ENCODE results near the gene TMEM120A.
"Not testable (repeated sequence)": the region's sequence is repeated elsewhere in the genome, so short reads cannot be mapped to it uniquely, and the experiment has no call there.

TMEM120A gene

DNA sequence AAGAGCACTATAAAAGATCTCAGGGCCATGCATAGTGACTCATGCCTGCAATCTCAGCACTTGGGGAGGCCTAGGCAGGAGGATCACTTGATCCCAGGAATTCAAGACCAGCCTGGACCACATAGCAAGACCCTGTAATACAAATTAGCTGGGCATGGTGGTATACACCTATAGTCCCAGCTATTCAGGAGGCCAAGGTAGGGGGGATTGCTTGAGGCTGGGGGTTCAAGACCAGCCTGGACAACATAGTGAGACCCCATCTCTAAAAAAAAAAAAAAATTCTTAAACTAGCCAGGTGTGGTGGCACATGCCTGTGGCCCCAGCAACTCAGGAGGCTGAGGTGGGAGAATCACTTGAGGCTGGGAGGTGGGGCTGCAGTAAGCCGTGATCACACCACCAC is 37.6 kb upstream of the TMEM120A start:
- no peaks in the 10 kb centered on the region for H3K9me3 ChIP-seq (ENCODE audit: insufficient read depth, low read length, severe bottlenecking)
- no peak overlapping the region for H3K4me3 ChIP-seq (ENCODE audit: low read depth in 1 of 2, low read length in 2 of 2)
- no peaks in the 10 kb centered on the region; the same call in none of the 2 replicates for H4K20me1 ChIP-seq (ENCODE audit: insufficient read depth, low read length)
- no peaks in the 10 kb centered on the region for H3K27me3 ChIP-seq (ENCODE audit: insufficient read depth, low read length, poor library complexity)
- H3K4me2 ChIP-seq (ENCODE audit: insufficient read depth, low read length), result no peak overlapping the region
- DNase-seq (no peak), ATAC-seq (ENCODE audit: insufficient read depth, low read depth) (no peak)
- H3K9ac ChIP-seq (ENCODE audit: low read depth, low read length), result no peak overlapping the region
- H2AFZ ChIP-seq (ENCODE audit: low read depth, low read length), result no peak overlapping the region
- no peaks in the 10 kb centered on the region for H3K79me2 ChIP-seq (ENCODE audit: insufficient read depth, low read length)
- no peaks in the 10 kb centered on the region for H3K4me1 ChIP-seq (ENCODE audit: insufficient read depth, low read length)
- TF ChIP-seq CTCF (IDR thresholded peaks at IDR 0.05; ENCODE audit: borderline replicate concordance, extremely low read depth, low read length, poor library complexity, severe bottlenecking), result no peak
- TF ChIP-seq EZH2 (IDR thresholded peaks at IDR 0.05; ENCODE audit: borderline replicate concordance, low read depth, low read length, severe bottlenecking), result no peak
- H3K27ac ChIP-seq (ENCODE audit: low read length), result no peak overlapping the region
- H3K36me3 ChIP-seq (ENCODE audit: insufficient read depth, low read length), result no peaks in the 10 kb centered on the region

- H4K20me1 ChIP-seq (ENCODE audit: insufficient read depth, low read length); H3K4me2 ChIP-seq (ENCODE audit: insufficient read depth, low read length); ATAC-seq (ENCODE audit: insufficient read depth, low read depth); H3K27ac ChIP-seq (ENCODE audit: low read length); H3K4me1 ChIP-seq (ENCODE audit: insufficient read depth, low read length); H2AFZ ChIP-seq (ENCODE audit: low read depth, low read length); H3K79me2 ChIP-seq (ENCODE audit: insufficient read depth, low read length); H3K4me3 ChIP-seq (ENCODE audit: low read depth in 1 of 2, low read length in 2 of 2); DNase-seq; H3K9ac ChIP-seq (ENCODE audit: low read depth, low read length); H3K27me3 ChIP-seq (ENCODE audit: insufficient read depth, low read length, poor library complexity); H3K36me3 ChIP-seq (ENCODE audit: insufficient read depth, low read length); H3K9me3 ChIP-seq (ENCODE audit: insufficient read depth, low read length, severe bottlenecking): not testable (repeated sequence)
Measured at GRCh38 chr7:76029682-76030081, 35.3 kb upstream of the TMEM120A start.

DNA sequence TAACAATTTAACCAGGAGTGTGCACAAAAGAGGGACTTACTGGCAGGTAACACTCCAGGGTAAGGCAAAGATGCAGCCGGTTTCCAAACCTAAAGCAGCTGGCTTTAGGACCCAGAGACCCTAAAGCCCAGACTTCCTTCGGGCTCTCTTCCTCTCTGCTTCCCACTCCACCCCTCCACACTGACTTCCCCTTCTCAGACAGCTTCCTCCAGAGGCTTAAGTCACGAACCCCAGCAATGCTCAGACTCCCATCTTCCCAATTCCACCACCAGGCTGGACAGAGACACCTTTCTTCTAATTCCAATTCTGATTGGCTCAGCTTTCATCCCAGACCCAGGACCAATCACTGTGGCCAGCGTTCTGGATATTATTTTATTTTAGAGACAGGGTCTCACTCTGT is 28.6 kb upstream of the TMEM120A start:
- H3K27ac ChIP-seq (ENCODE audit: low read length), result no peak overlapping the region
- no peak for TF ChIP-seq CTCF (IDR thresholded peaks at IDR 0.05; ENCODE audit: borderline replicate concordance, extremely low read depth, low read length, poor library complexity, severe bottlenecking)
- TF ChIP-seq EZH2 (IDR thresholded peaks at IDR 0.05; ENCODE audit: borderline replicate concordance, low read depth, low read length, severe bottlenecking), result no peak
- H3K4me2 ChIP-seq (ENCODE audit: insufficient read depth, low read length), result no peak overlapping the region

GRCh38 chr7:76022026-76022780 is 27.8 kb upstream of the TMEM120A start:
- Histone ChIP-seq H3K27me3 (ENCODE audit: insufficient read depth, low read length, poor library complexity) (no peaks in the 10 kb centered on the region), H2AFZ (ENCODE audit: low read depth, low read length) (no peak overlapping the region), H3K79me2 (ENCODE audit: insufficient read depth, low read length) (no peaks in the 10 kb centered on the region), H3K4me3 (ENCODE audit: low read depth in 1 of 2, low read length in 2 of 2) (no peak overlapping the region), H3K4me1 (ENCODE audit: insufficient read depth, low read length) (0 out of 2 replicates have a peak, but pooled peaks cover 3% of the 10 kb centered on the region), H3K9ac (ENCODE audit: low read depth, low read length) (no peak overlapping the region), H4K20me1 (ENCODE audit: insufficient read depth, low read length) (no peaks in the 10 kb centered on the region), H3K9me3 (ENCODE audit: insufficient read depth, low read length, severe bottlenecking) (no peaks in the 10 kb centered on the region), H3K36me3 (ENCODE audit: insufficient read depth, low read length) (peaks cover 37% of the 10 kb centered on the region), H3K27ac (ENCODE audit: low read length) (no peak overlapping the region), H3K4me2 (ENCODE audit: insufficient read depth, low read length) (no peak overlapping the region)
- no peak for TF ChIP-seq CTCF (IDR thresholded peaks at IDR 0.05; ENCODE audit: borderline replicate concordance, extremely low read depth, low read length, poor library complexity, severe bottlenecking)
- TF ChIP-seq EZH2 (IDR thresholded peaks at IDR 0.05; ENCODE audit: borderline replicate concordance, low read depth, low read length, severe bottlenecking), result no peak
- no peak for ATAC-seq (ENCODE audit: insufficient read depth, low read depth)
- DNase-seq, result no peak

More for the DNA sequence above, 28.6 kb upstream of the TMEM120A start:
- no peaks in the 10 kb centered on the region for H3K79me2 ChIP-seq (ENCODE audit: insufficient read depth, low read length)
- no peaks in the 10 kb centered on the region for H3K27me3 ChIP-seq (ENCODE audit: insufficient read depth, low read length, poor library complexity)
- H2AFZ ChIP-seq (ENCODE audit: low read depth, low read length), result no peak overlapping the region
- 0 out of 2 replicates have a peak, but pooled peaks cover 3% of the 10 kb centered on the region for H3K4me1 ChIP-seq (ENCODE audit: insufficient read depth, low read length)
- no peak for DNase-seq
- no peaks in the 10 kb centered on the region for H3K9me3 ChIP-seq (ENCODE audit: insufficient read depth, low read length, severe bottlenecking)
- ATAC-seq (ENCODE audit: insufficient read depth, low read depth), result no peak
- no peaks in the 10 kb centered on the region for H4K20me1 ChIP-seq (ENCODE audit: insufficient read depth, low read length)
- H3K4me3 ChIP-seq (ENCODE audit: low read depth in 1 of 2, low read length in 2 of 2), result no peak overlapping the region
- no peak overlapping the region for H3K9ac ChIP-seq (ENCODE audit: low read depth, low read length)
- H3K36me3 ChIP-seq (ENCODE audit: insufficient read depth, low read length), result peaks cover 34% of the 10 kb centered on the region
